Left ventricle myocardium inferior (tissue), 1 donor: ENCODE measurements around the gene ABCA7. TPM values are rescaled to one million over a fixed set of nuclear protein-coding genes. Genes with fewer than 3 reads are reported as not detected.
A peak's percentile ranks its signal among the peaks of the same experiment; 100 is the strongest.

Experiments used
- DNase-seq: peaks from one replicate; pipeline ENCODE4 v3.0.0-alpha.2; 2020
- H3K27ac ChIP-seq: fragments of 200-600 bp; replicated peaks from 2 replicates; pipeline ENCODE4 v1.8.0; 2021
- H3K27me3 ChIP-seq: fragments of 200-600 bp; 2 replicates; pipeline ENCODE4 v1.8.0; 2021; ENCODE audit warnings: low read depth
- H3K36me3 ChIP-seq: fragments of 200-600 bp; 2 replicates; pipeline ENCODE4 v1.8.0; 2021
- H3K4me1 ChIP-seq: fragments of 200-600 bp; 2 replicates; pipeline ENCODE4 v1.8.0; 2021
- H3K4me3 ChIP-seq: fragments of 200-600 bp; 2 replicates; pipeline ENCODE4 v1.8.0; 2021; ENCODE audit warnings: mild to moderate bottlenecking, moderate library complexity
- H3K9me3 ChIP-seq: fragments of 200-600 bp; replicated peaks from 2 replicates; pipeline ENCODE4 v1.8.0; 2021
- CTCF ChIP-seq: fragments of 200-600 bp; IDR thresholded peaks from 2 replicates; pipeline ENCODE4 v1.8.0; 2021; ENCODE audit warnings: antibody characterized with exemption, mild to moderate bottlenecking, borderline replicate concordance
- intact Hi-C: fragments of 100-400 bp; cut with micrococcal nuclease; formaldehyde crosslinking; loops from one replicate; pipeline ENCODE4 v1.11.0; 2022
- total RNA-seq: library from RNA; stranded (reverse); fragmentation: NEBNext Ultra II Directional; extraction: Animal tissue kit (Norgen Biotek cat#: 25700); gene quantifications from one replicate; pipeline ENCODE4 v1.2.1, GENCODE V29; 2021
- donor health status: DM: no; HTN: yes; CAD: no; lungs with severe emphysema.

Gene ABCA7
- total RNA-seq, 1 donor from 2014 or later: 9.3 TPM

GRCh38 chr19:1080360-1081161, 40.7 kb downstream of the ABCA7 start:
- TF ChIP-seq CTCF: no peak
- intact Hi-C loops: no loop called here
- Histone ChIP-seq H3K9me3 (no peaks in the 10 kb centered on the region), H3K4me3 (no peak overlapping the region), H3K36me3 (no peaks in the 10 kb centered on the region), H3K27me3 (no peaks in the 10 kb centered on the region), H3K4me1 (peaks cover 10% of the 10 kb centered on the region), H3K27ac (no peak overlapping the region)
- DNase-seq: no peak

- no peaks in the 10 kb centered on the region for H3K9me3 ChIP-seq
- peaks cover 10% of the 10 kb centered on the region for H3K4me1 ChIP-seq
- H3K27me3 ChIP-seq: no peaks in the 10 kb centered on the region
- no peaks in the 10 kb centered on the region for H3K36me3 ChIP-seq
- H3K4me3 ChIP-seq: peak overlapping the region; percentile 39
- no peak for TF ChIP-seq CTCF
- intact Hi-C loops: no loop called here
- DNase-seq: no peak
- H3K27ac ChIP-seq: no peak overlapping the region
These were observed 41.6 kb downstream of the ABCA7 start for GRCh38 chr19:1081301-1082164.

- H3K9me3 ChIP-seq: no peaks in the 10 kb centered on the region
- intact Hi-C loops: no loop called here
- peaks cover 10% of the 10 kb centered on the region for H3K4me1 ChIP-seq
- H3K27me3 ChIP-seq: no peaks in the 10 kb centered on the region
- no peak for DNase-seq
- no peaks in the 10 kb centered on the region for H3K36me3 ChIP-seq
- no peak for TF ChIP-seq CTCF
- peak overlapping the region; percentile 39 for H3K4me3 ChIP-seq
- H3K27ac ChIP-seq: no peak overlapping the region
These were observed 42.4 kb downstream of the ABCA7 start for GRCh38 chr19:1082165-1082927.

- H3K27me3 ChIP-seq: no peaks in the 10 kb centered on the region
- no peak for TF ChIP-seq CTCF
- H3K4me1 ChIP-seq: peaks cover 10% of the 10 kb centered on the region
- H3K4me3 ChIP-seq: peak overlapping the region; percentile 39
- peaks cover 6% of the 10 kb centered on the region for H3K36me3 ChIP-seq
- intact Hi-C loops: no loop called here
- H3K27ac ChIP-seq: no peak overlapping the region
- no peaks in the 10 kb centered on the region for H3K9me3 ChIP-seq
- DNase-seq: no peak
These were observed 43.3 kb downstream of the ABCA7 start for GRCh38 chr19:1082928-1083816.
